ENCODE results near the gene TBL1XR1. TPM values are rescaled to one million over a fixed set of nuclear protein-coding genes. Genes with fewer than 3 reads are reported as not detected.

Gene TBL1XR1
- total RNA-seq, 1 experiment from 2014 or later = 180 TPM

DNA sequence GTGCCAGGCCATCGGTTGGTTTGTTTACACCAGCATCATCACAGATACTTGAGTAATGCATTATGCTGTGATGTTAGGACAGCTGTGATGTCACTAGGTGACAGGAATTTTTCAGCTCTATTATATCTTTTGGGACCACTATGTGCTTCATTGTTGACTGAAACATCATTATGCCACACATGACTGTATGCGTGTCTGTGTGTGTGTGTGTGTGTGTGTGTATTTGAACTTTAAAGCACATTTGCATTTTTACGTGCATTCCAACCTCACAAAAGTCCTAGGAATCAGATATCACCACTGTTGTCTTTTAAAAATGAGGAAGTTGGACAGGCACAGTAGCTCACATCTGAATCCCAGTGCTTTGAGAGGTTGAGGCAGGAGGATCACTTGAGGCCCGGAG, 223.0 kb downstream of the TBL1XR1 start:
- H3K4me1 ChIP-seq (ENCODE audit: control insufficient read depth in 1 of 2, insufficient read depth in 2 of 2, low read length in 2 of 2) = no peaks in the 10 kb centered on the region; a peak in 1 of 4 replicates
- CTCF ChIA-PET = no interaction called here
- no peaks in the 10 kb centered on the region for H3K36me3 ChIP-seq (ENCODE audit: control insufficient read depth in 1 of 2, insufficient read depth in 2 of 2, low read length in 2 of 2)
- POLR2A ChIA-PET = no interaction called here
- TF ChIP-seq CEBPB (IDR thresholded peaks at IDR 0.05; ENCODE audit: low read depth) (no peak), EZH2 (IDR thresholded peaks at IDR 0.05) (no peak), CBX3 (IDR thresholded peaks at IDR 0.05; ENCODE audit: low read depth) (no peak), RAD21 (IDR thresholded peaks at IDR 0.05; ENCODE audit: low read depth) (no peak), JUND (IDR thresholded peaks at IDR 0.05) (no peak), TCF7L2 (IDR thresholded peaks at IDR 0.05; ENCODE audit: borderline replicate concordance, extremely low read depth, insufficient read depth, insufficient read length) (no peak), SP1 (IDR thresholded peaks at IDR 0.05; ENCODE audit: low read depth) (no peak)
- TF ChIP-seq, protein P1, sequence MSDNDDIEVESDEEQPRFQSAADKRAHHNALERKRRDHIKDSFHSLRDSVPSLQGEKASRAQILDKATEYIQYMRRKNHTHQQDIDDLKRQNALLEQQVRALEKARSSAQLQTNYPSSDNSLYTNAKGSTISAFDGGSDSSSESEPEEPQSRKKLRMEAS (IDR thresholded peaks at IDR 0.05) = no peak
- TF ChIP-seq, protein P2, sequence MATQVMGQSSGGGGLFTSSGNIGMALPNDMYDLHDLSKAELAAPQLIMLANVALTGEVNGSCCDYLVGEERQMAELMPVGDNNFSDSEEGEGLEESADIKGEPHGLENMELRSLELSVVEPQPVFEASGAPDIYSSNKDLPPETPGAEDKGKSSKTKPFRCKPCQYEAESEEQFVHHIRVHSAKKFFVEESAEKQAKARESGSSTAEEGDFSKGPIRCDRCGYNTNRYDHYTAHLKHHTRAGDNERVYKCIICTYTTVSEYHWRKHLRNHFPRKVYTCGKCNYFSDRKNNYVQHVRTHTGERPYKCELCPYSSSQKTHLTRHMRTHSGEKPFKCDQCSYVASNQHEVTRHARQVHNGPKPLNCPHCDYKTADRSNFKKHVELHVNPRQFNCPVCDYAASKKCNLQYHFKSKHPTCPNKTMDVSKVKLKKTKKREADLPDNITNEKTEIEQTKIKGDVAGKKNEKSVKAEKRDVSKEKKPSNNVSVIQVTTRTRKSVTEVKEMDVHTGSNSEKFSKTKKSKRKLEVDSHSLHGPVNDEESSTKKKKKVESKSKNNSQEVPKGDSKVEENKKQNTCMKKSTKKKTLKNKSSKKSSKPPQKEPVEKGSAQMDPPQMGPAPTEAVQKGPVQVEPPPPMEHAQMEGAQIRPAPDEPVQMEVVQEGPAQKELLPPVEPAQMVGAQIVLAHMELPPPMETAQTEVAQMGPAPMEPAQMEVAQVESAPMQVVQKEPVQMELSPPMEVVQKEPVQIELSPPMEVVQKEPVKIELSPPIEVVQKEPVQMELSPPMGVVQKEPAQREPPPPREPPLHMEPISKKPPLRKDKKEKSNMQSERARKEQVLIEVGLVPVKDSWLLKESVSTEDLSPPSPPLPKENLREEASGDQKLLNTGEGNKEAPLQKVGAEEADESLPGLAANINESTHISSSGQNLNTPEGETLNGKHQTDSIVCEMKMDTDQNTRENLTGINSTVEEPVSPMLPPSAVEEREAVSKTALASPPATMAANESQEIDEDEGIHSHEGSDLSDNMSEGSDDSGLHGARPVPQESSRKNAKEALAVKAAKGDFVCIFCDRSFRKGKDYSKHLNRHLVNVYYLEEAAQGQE (IDR thresholded peaks at IDR 0.05; ENCODE audit: low read depth) = no peak
- TF ChIP-seq, protein P3, sequence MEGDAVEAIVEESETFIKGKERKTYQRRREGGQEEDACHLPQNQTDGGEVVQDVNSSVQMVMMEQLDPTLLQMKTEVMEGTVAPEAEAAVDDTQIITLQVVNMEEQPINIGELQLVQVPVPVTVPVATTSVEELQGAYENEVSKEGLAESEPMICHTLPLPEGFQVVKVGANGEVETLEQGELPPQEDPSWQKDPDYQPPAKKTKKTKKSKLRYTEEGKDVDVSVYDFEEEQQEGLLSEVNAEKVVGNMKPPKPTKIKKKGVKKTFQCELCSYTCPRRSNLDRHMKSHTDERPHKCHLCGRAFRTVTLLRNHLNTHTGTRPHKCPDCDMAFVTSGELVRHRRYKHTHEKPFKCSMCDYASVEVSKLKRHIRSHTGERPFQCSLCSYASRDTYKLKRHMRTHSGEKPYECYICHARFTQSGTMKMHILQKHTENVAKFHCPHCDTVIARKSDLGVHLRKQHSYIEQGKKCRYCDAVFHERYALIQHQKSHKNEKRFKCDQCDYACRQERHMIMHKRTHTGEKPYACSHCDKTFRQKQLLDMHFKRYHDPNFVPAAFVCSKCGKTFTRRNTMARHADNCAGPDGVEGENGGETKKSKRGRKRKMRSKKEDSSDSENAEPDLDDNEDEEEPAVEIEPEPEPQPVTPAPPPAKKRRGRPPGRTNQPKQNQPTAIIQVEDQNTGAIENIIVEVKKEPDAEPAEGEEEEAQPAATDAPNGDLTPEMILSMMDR (IDR thresholded peaks at IDR 0.05 in 2 of 3, conservative IDR thresholded peaks at IDR 0.05 in 1 of 3; ENCODE audit: borderline replicate concordance in 1 of 3, insufficient read depth in 1 of 3, low read depth in 2 of 3, low read length in 2 of 3) = no peak
- TF ChIP-seq, protein P4, sequence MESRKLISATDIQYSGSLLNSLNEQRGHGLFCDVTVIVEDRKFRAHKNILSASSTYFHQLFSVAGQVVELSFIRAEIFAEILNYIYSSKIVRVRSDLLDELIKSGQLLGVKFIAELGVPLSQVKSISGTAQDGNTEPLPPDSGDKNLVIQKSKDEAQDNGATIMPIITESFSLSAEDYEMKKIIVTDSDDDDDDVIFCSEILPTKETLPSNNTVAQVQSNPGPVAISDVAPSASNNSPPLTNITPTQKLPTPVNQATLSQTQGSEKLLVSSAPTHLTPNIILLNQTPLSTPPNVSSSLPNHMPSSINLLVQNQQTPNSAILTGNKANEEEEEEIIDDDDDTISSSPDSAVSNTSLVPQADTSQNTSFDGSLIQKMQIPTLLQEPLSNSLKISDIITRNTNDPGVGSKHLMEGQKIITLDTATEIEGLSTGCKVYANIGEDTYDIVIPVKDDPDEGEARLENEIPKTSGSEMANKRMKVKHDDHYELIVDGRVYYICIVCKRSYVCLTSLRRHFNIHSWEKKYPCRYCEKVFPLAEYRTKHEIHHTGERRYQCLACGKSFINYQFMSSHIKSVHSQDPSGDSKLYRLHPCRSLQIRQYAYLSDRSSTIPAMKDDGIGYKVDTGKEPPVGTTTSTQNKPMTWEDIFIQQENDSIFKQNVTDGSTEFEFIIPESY (IDR thresholded peaks at IDR 0.05; ENCODE audit: extremely low read depth, insufficient replicate concordance, low read length) = no peak
- RAD21 ChIA-PET (ENCODE audit: low non-redundant PET in 1 of 2, low total read pairs in 2 of 2, uncharacterized antibody in 2 of 2, unreplicated experiment in 2 of 2) = no interaction called here
- BruUV-seq (replicated peaks) = no TSS peak
- no peak overlapping the region for H3K27ac ChIP-seq (ENCODE audit: low read depth, low read length)
- no peaks in the 10 kb centered on the region for H3K27me3 ChIP-seq (ENCODE audit: insufficient read depth, low read length)
- H2AFZ ChIP-seq (ENCODE audit: low read depth, low read length, poor library complexity, severe bottlenecking) = no peak overlapping the region
- no peaks in the 10 kb centered on the region for H4K20me1 ChIP-seq (ENCODE audit: insufficient read depth)
- no peaks in the 10 kb centered on the region for H3K9me2 ChIP-seq (ENCODE audit: insufficient read depth)
- no peak overlapping the region for H3K4me3 ChIP-seq (replicated peaks in 1 of 2; ENCODE audit: low read depth in 1 of 2, low read length in 2 of 2)
- H3K9me3 ChIP-seq (ENCODE audit: control insufficient read depth in 1 of 2, insufficient read depth in 1 of 2, low read depth in 1 of 2, low read length in 2 of 2) = no peaks in the 10 kb centered on the region
- H3K9ac ChIP-seq (ENCODE audit: low read length) = no peak overlapping the region
- no peak overlapping the region for H3K4me2 ChIP-seq (ENCODE audit: low read length)
- intact Hi-C loops (cut with micrococcal nuclease) = no loop called here
- DNase-seq (ENCODE audit: low read depth, low spot score) = no peak
- H3K79me2 ChIP-seq (ENCODE audit: insufficient read depth, low read length) = no peaks in the 10 kb centered on the region
- no peak for ATAC-seq

All from HCT116 (cell line).